Neural progenitor cell (in vitro differentiated cells): Measurements from ENCODE around the gene PLCL1. TPM values are rescaled to one million over a fixed set of nuclear protein-coding genes. Genes with fewer than 3 reads are reported as not detected.

Experiments
- DNase-seq: peaks from one replicate; pipeline ENCODE4 v3.0.0-alpha.2; 2016; ENCODE audit warnings: low spot score
- H2AFZ ChIP-seq: fragments of 200-600 bp; sonication (generic); replicated peaks from 2 replicates; pipeline ENCODE4 v1.6.1; 2016; ENCODE audit warnings: antibody characterized with exemption
- H3F3A ChIP-seq: fragments of 200-600 bp; sonication (generic); 2 replicates; pipeline ENCODE4 v1.6.1; 2016; ENCODE audit warnings: antibody characterized with exemption, low read depth
- H3K27ac ChIP-seq: fragments of 200-600 bp; sonication (generic); 2 replicates; pipeline ENCODE4 v1.5.1; 2016; ENCODE audit warnings: mild to moderate bottlenecking
- H3K27me3 ChIP-seq: fragments of 200-600 bp; sonication (generic); 2 replicates; pipeline ENCODE4 v1.6.1; 2016; ENCODE audit warnings: mild to moderate bottlenecking, moderate library complexity
- H3K36me3 ChIP-seq: fragments of 200-600 bp; sonication (generic); 2 replicates; pipeline ENCODE4 v1.5.1; 2016
- H3K4me1 ChIP-seq: fragments of 200-600 bp; sonication (generic); 2 replicates; pipeline ENCODE4 v1.6.1; 2016; ENCODE audit warnings: mixed run types
- H3K4me2 ChIP-seq: fragments of 200-600 bp; sonication (generic); 2 replicates; pipeline ENCODE4 v1.6.1; 2016
- H3K4me3 ChIP-seq: fragments of 200-600 bp; sonication (generic); 2 replicates; pipeline ENCODE4 v1.5.1; 2016
- H3K79me2 ChIP-seq: fragments of 200-600 bp; sonication (generic); 2 replicates; pipeline ENCODE4 v1.6.1; 2016; ENCODE audit warnings: low read depth
- H3K9ac ChIP-seq: fragments of 200-600 bp; sonication (generic); 2 replicates; pipeline ENCODE4 v1.6.1; 2016
- H3K9me3 ChIP-seq: fragments of 200-600 bp; sonication (generic); 2 replicates; pipeline ENCODE4 v1.5.1; 2016; ENCODE audit warnings: low read depth
- H4K20me1 ChIP-seq: fragments of 200-600 bp; sonication (generic); 2 replicates; pipeline ENCODE4 v1.6.1; 2016; ENCODE audit warnings: low read depth
- H3K27ac Mint-ChIP-seq: 3 replicates; pipeline ENCODE4 v1.8.0; 2021; ENCODE audit warnings: mixed read lengths
- H3K27me3 Mint-ChIP-seq: 2 replicates; pipeline ENCODE4 v1.8.0; 2022; ENCODE audit warnings: low read depth, mild to moderate bottlenecking, inconsistent platforms, moderate library complexity, mixed read lengths; ENCODE audit not compliant: insufficient read depth
- H3K36me3 Mint-ChIP-seq: 3 replicates; pipeline ENCODE4 v1.8.0; 2021; ENCODE audit warnings: mixed read lengths
- H3K4me1 Mint-ChIP-seq: 3 replicates; pipeline ENCODE4 v1.8.0; 2021; ENCODE audit warnings: mixed read lengths
- H3K4me3 Mint-ChIP-seq: 3 replicates; pipeline ENCODE4 v1.8.0; 2021; ENCODE audit warnings: mild to moderate bottlenecking, moderate library complexity, mixed read lengths
- H3K9me3 Mint-ChIP-seq: 3 replicates; pipeline ENCODE4 v1.8.0; 2020; ENCODE audit warnings: mixed read lengths
- CTCF ChIP-seq: fragments of 200-600 bp; sonication (generic); IDR thresholded peaks from 2 replicates; pipeline ENCODE4 v1.5.1; 2017; ENCODE audit warnings: antibody characterized with exemption, mild to moderate bottlenecking
- EZH2 ChIP-seq: fragments of 200-600 bp; sonication (generic); IDR thresholded peaks from 2 replicates; pipeline ENCODE4 v1.6.1; 2017; ENCODE audit warnings: antibody characterized with exemption, mild to moderate bottlenecking, moderate library complexity
- EZH2phosphoT487 ChIP-seq: fragments of 200-600 bp; sonication (generic); IDR thresholded peaks from 2 replicates; pipeline ENCODE4 v1.6.1; 2017; ENCODE audit warnings: antibody characterized with exemption
- total RNA-seq: library from RNA; depleted of rRNA; stranded (reverse); fragments of >200 nt; gene quantifications from 2 replicates; pipeline ENCODE4 v1.2.3, GENCODE V29; 2015; ENCODE audit warnings: low replicate concordance

The PLCL1 gene
- total RNA-seq, 1 donor from 2014 or later: 0.41 TPM

GRCh38 chr2:197997083-197997541, 192.7 kb downstream of the PLCL1 start:
- H3K27me3 Mint-ChIP-seq: no peaks in the 10 kb centered on the region
- no peak for TF ChIP-seq CTCF
- no peak for TF ChIP-seq EZH2
- TF ChIP-seq EZH2phosphoT487: no peak
- H3K4me3 ChIP-seq: no peak overlapping the region
- no peaks in the 10 kb centered on the region for H3K4me1 ChIP-seq
- no peaks in the 10 kb centered on the region for H3K27me3 ChIP-seq
- no peak overlapping the region for H3K27ac ChIP-seq
- no peaks in the 10 kb centered on the region for H3F3A ChIP-seq
- H3K27ac Mint-ChIP-seq: no peak overlapping the region
- H3K79me2 ChIP-seq: no peaks in the 10 kb centered on the region
- no peak overlapping the region for H3K4me2 ChIP-seq
- no peaks in the 10 kb centered on the region for H3K4me1 Mint-ChIP-seq
- H3K9me3 Mint-ChIP-seq: no peaks in the 10 kb centered on the region
- DNase-seq: no peak
- no peaks in the 10 kb centered on the region for H3K9me3 ChIP-seq
- no peak overlapping the region for H2AFZ ChIP-seq
- H4K20me1 ChIP-seq: no peaks in the 10 kb centered on the region
- no peaks in the 10 kb centered on the region for H3K36me3 Mint-ChIP-seq
- no peaks in the 10 kb centered on the region for H3K36me3 ChIP-seq
- no peak overlapping the region for H3K9ac ChIP-seq
- no peak overlapping the region for H3K4me3 Mint-ChIP-seq

- Mint-ChIP-seq H3K36me3 (no peaks in the 10 kb centered on the region), H3K27ac (no peak overlapping the region), H3K9me3 (no peaks in the 10 kb centered on the region), H3K27me3 (no peaks in the 10 kb centered on the region), H3K4me3 (no peak overlapping the region), H3K4me1 (no peaks in the 10 kb centered on the region)
- H3F3A ChIP-seq: no peaks in the 10 kb centered on the region
- no peak overlapping the region for H3K4me2 ChIP-seq
- H3K27me3 ChIP-seq: no peaks in the 10 kb centered on the region
- no peaks in the 10 kb centered on the region for H4K20me1 ChIP-seq
- H3K4me3 ChIP-seq: no peak overlapping the region
- H2AFZ ChIP-seq: no peak overlapping the region
- no peaks in the 10 kb centered on the region for H3K4me1 ChIP-seq
- H3K79me2 ChIP-seq: no peaks in the 10 kb centered on the region
- H3K9ac ChIP-seq: no peak overlapping the region
- no peaks in the 10 kb centered on the region for H3K36me3 ChIP-seq
- no peak overlapping the region for H3K27ac ChIP-seq
- no peaks in the 10 kb centered on the region for H3K9me3 ChIP-seq
- no peak for TF ChIP-seq EZH2
- TF ChIP-seq EZH2phosphoT487: no peak
- no peak for TF ChIP-seq CTCF
- no peak for DNase-seq
Measured at GRCh38 chr2:197998702-197999101, 194.3 kb downstream of the PLCL1 start.

GRCh38 chr2:198000417-198000816, 196.0 kb downstream of the PLCL1 start:
- Histone ChIP-seq H3K27ac (no peak overlapping the region), H3K4me3 (no peak overlapping the region), H4K20me1 (no peaks in the 10 kb centered on the region), H3K9ac (no peak overlapping the region), H3K4me2 (no peak overlapping the region), H3K9me3 (no peaks in the 10 kb centered on the region), H3K36me3 (no peaks in the 10 kb centered on the region), H3K79me2 (no peaks in the 10 kb centered on the region), H2AFZ (no peak overlapping the region), H3K4me1 (no peaks in the 10 kb centered on the region), H3F3A (no peaks in the 10 kb centered on the region), H3K27me3 (no peaks in the 10 kb centered on the region)
- Mint-ChIP-seq H3K4me3 (no peak overlapping the region), H3K27ac (no peak overlapping the region), H3K4me1 (no peaks in the 10 kb centered on the region), H3K9me3 (no peaks in the 10 kb centered on the region), H3K27me3 (no peaks in the 10 kb centered on the region), H3K36me3 (no peaks in the 10 kb centered on the region)
- TF ChIP-seq EZH2phosphoT487: no peak
- TF ChIP-seq CTCF: no peak
- no peak for DNase-seq

- H3K27ac ChIP-seq: no peak overlapping the region
- H2AFZ ChIP-seq: no peak overlapping the region
- H3K4me3 Mint-ChIP-seq: no peak overlapping the region
- H3K79me2 ChIP-seq: no peaks in the 10 kb centered on the region
- H3K36me3 Mint-ChIP-seq: no peaks in the 10 kb centered on the region
- no peaks in the 10 kb centered on the region for H3F3A ChIP-seq
- no peaks in the 10 kb centered on the region for H3K9me3 ChIP-seq
- no peaks in the 10 kb centered on the region for H3K27me3 ChIP-seq
- DNase-seq: no peak
- H3K27me3 Mint-ChIP-seq: no peaks in the 10 kb centered on the region
- H3K9me3 Mint-ChIP-seq: no peaks in the 10 kb centered on the region
- no peaks in the 10 kb centered on the region for H3K4me1 Mint-ChIP-seq
- no peak overlapping the region for H3K4me3 ChIP-seq
- H3K36me3 ChIP-seq: no peaks in the 10 kb centered on the region
- H3K9ac ChIP-seq: no peak overlapping the region
- no peak overlapping the region for H3K4me2 ChIP-seq
- no peak overlapping the region for H3K27ac Mint-ChIP-seq
- no peaks in the 10 kb centered on the region for H4K20me1 ChIP-seq
- no peaks in the 10 kb centered on the region for H3K4me1 ChIP-seq
- TF ChIP-seq EZH2phosphoT487 (no peak), CTCF (no peak), EZH2 (no peak)
Measured at GRCh38 chr2:198004173-198004572, 199.8 kb downstream of the PLCL1 start.
